Left forelimb (tissue), 1 donor: ENCODE measurements around the gene EPHA3.

Experiments used
- DNase-seq: peaks from one replicate; pipeline ENCODE4 v3.0.0-alpha.2; 2018; ENCODE audit warnings: low spot score

EPHA3 gene

DNA sequence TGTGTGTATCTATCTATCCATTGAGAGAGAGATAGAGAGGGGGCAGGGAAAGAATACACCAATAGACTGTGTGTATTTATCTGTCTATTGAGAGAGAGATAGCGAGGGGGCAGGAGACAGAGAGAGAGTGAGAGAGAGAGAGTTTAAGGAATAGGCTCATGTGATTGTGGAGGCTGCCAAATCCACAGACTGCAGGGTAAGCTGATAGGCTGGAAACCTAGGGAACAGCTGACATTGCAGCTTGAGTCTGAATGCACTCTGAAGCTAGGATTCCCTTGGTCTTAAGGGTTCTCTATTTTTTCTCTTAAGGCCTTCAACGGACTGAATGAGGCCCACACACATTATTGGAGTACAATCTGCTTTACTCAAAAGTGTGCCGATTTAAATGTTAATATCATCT, 255.8 kb downstream of the EPHA3 start:
- no peak for DNase-seq

- DNase-seq: no peak
Measured at GRCh38 chr3:89364314-89364713, 256.9 kb downstream of the EPHA3 start.

- DNase-seq: no peak
Measured at GRCh38 chr3:89367166-89367565, 259.7 kb downstream of the EPHA3 start.

DNA sequence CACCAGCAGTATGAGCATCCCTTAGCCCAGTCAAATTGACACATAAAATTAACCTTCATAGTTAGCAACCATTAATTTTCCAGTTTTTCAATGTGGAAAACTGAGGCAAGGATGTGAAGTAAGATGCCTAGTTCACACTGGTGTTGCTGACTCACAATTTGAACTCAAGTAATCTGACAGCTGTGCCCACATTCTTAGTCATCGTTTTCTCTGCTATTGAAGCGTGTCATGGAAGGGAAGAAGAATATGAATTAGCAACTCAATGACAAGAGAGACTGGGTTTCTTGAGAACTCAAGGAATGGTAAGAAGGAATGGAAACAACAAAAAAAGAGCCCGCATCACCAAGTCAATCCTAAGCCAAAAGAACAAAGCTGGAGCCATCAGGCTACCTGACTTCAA, 261.4 kb downstream of the EPHA3 start:
- DNase-seq: no peak

DNA sequence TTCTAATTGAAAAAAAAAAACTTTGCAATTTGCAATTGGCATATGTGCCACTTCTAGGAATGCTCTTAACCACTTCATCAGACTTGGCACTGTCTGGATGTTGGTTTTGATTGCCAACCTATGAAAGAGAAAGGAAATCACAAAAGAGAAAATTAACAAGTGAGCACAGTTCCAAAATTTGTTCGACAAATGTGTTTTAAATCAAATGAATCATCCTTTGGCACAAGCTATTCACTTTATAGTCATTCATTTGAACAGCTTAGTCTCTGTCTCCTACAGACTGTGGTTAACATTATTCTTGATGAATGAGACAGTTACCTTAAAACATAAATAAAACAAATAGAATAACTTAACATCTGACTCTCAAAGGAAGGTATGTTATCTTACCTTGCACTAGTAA, 265.0 kb downstream of the EPHA3 start:
- no peak for DNase-seq

- DNase-seq: no peak
Measured at GRCh38 chr3:89373434-89373833, 266.0 kb downstream of the EPHA3 start.

DNA sequence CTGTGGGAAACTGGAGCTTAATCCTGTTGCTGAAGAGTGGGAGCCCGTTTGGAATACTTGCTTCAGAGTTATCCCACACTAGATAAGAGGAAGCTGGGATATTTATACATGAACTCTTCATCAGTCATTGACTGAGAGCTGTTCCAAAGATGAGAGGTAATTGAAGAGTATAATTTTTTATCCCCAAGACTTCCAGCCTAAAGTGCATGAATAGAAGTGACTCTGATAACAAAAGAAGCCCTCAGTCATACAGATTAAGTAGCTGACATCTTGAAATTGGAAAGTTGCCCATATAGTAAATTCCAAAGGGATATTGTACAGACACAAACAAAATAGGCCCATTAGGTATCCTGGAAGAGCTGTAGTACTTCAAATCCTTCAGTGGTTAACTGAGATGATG, 268.0 kb downstream of the EPHA3 start:
- DNase-seq: no peak

DNA sequence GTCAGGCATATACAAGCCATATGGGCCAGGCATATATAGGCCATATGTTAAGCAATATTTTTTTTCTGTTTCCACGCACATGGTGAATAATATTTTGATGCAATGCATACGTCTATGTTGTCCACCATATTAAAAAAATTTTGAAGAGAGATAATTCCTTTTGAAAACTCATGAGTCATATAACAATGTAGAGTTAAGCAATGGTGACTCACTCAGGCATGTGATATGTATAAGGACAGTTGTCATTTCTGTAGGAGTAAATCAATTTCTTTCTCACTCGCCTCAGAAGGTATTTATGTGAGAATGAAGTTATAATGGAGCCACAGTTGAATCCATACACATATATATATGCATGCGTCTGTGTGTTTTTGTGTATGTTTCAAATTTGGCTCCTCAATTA, 272.6 kb downstream of the EPHA3 start:
- DNase-seq: no peak

DNA sequence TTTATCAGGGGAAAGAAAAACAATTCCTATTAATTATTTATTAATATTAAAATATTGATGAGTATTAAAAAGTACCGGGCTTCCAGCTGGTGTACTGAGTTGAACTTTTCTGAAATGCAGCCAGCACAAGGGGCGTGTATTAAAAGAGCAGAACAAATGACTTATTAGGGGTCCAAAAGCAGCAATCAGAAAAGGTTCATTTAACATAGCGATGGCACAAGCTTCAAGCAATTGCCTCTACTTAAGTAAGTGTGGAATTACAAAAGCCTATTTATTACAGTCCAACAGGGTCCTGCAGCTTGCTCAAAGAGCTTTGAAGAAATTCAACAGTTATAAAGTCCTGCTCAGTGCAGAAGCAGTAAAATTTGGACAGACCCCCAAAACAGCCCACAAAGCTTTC, 285.6 kb downstream of the EPHA3 start:
- no peak for DNase-seq

DNA sequence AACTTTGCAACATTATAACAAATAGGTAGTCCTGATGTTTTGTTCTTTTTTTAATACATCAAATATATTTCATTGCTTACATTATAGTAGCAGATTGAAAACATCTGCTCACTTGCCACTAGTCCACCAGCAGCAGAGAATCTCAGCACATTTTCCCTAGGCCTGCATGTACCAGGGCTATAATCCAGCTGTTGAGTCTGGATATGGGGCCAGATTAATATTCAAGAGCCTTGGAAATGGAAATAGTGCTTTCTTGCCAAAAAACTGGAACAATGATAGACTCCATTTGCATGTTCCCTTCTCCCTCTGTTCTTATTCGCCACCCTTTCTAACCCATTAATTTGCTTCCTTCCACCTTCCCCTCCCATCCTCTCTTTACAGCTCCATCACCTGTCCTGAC, 288.0 kb downstream of the EPHA3 start:
- DNase-seq: no peak

GRCh38 chr3:89395996-89396395, 288.6 kb downstream of the EPHA3 start:
- DNase-seq: no peak

GRCh38 chr3:89402051-89402450, 294.6 kb downstream of the EPHA3 start:
- DNase-seq: no peak

DNA sequence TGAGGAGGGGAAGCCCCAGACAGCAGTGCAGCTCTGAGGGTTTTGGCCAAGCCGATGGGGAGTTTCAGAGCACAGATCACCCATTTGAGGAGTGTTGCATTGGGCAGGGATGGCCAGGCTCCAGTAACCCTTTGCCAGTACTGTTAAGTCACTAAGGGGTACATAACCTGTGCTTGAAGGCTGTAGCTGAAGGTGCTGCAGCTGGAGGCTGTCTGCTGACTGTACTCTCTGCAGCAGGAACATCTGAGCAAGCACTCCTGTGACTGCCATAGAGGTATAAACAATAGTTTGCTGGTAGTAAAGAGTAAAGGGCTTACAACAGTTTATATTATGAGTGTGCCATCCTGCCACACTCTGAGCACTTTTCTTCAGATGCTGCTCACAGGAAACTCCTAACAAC, 297.8 kb downstream of the EPHA3 start:
- no peak for DNase-seq

DNA sequence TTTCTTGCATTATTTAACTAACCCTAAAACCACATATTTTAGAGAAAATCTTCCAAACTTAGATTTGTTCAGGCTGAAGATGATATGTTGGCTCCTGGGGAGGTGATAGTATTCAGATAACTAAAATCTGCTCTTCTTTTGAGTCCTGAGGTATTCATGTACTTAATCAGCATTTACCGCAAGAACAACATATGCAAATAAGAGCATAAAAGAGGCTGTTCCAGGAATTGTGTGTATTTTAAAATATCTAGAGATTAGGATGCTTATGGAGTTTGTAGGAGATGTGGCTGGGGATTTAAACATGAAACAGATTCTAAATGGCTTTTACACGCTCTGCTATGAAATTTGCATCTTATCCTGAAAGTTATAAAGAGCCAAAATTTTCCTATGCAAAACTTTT, 298.2 kb downstream of the EPHA3 start:
- DNase-seq: no peak

- DNase-seq: no peak
Measured at GRCh38 chr3:89411201-89411600, 303.8 kb downstream of the EPHA3 start.

GRCh38 chr3:89414270-89414669, 306.8 kb downstream of the EPHA3 start:
- no peak for DNase-seq

DNA sequence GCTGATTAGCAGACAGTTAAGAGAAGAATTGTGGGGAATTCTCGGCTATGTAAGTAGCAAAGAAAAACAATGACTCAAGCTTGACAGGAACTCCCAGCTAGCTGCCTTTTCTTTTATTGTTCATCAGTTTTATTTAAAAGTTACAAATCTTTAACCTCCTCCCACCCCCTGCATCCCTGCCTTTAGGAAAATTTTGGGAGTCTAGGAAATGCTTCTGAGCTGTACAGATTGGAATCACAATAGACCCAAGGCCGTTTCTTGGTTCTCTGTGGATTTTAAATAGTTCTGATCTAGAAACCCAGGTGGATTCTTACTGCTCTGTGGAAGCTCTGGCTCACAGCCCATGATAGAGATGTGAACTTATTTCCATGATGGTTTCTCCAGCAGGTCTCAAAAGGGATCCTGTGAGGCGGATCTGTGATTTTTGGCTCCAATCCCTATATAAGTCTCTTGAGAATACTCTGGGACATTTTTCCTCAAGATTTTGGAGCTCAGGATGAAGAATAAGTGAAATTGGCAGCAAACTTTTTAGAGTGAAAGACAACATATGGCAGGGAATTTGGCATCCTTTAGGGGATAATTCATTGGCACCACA, 312.3 kb downstream of the EPHA3 start:
- DNase-seq: no peak

GRCh38 chr3:89426060-89426459, 318.6 kb downstream of the EPHA3 start:
- no peak for DNase-seq

DNA sequence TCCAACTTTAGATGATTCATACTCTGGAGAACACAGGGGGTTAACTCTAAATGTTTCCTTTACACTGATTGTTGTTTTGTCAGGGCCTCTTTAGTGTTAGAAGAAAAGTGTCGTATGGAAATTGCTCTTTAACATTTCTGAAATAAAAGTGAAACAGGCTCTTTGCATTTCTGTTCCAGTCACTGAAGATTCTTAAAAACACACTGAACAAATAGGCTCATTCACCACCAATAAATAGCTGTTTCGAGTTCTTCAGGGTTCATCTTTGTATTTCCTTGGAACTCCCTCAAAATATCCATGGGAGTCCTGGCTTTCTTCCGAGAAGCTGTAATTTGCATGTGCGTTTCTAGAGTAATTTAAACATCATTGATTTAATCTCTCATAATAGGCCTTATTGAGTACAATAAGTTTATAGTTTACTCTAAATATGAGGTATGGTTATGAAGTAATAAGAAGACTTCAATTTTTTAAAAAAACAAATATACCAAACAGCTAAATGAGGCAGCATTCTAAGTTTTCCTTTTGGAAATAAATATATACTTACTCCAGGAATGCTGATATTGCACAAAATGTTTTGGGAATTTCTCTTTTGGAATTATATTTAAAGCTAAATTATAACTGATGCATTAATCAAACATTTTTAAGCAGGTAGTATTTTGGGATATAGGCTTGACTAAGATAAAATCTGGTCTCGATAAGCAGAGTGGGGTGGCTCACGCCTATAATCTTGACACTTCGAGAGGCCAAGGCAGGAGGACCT, 327.4 kb downstream of the EPHA3 start:
- DNase-seq: no peak

DNA sequence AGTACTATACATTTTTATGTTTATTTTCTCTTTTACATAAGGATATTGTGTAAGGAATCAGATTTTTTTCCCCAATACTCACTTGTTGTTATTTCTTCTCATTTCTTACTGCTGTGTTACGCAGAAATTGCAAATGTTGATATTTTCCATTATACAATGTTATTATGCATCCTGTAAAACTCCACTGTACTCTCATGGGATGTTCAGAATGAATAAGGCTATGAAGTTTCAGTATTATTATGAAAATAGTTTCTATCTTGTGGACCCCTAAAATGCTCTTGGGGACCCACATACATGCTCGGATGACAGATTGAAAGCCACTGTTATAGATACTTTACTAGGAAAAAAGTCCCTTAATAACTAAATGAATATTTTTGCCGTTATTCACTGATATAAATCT, 329.4 kb downstream of the EPHA3 start:
- DNase-seq: no peak

DNA sequence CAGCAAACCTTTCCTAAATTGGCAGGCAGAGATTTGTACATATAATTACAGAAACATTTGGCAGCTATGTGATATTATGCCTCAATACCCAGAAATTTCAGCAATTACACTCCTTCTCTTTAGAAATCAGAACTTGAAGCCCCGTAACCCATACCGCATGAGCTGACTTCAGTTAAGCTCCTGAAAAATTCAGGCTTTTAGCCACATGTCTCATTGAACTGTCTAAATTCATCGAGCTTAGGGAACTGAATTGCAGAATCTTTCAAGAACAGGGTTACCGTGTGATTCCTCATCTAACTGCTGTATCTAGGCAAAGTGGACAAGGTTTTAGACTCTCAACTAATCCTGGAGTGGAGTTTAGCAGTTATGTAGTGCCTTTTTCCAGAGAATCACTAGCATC, 333.0 kb downstream of the EPHA3 start:
- no peak for DNase-seq

DNA sequence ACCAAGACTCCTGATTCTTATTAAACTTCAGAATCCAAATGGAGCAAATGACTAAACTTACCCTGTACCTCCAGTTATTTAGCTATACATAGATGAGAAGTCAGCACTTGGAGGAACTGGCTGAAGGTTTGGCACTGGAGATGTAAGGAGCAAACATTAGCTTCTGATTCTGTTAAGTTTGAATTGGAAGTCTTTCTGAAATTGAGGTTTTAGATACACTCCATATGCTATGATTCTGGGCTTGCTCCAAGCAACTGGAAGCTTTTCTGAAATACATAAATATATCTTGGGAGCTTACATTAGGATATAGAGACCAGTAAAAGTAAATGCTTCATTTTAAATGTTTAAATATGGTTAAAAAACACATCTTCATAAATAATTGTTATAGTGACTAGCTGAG, 333.7 kb downstream of the EPHA3 start:
- DNase-seq: no peak

- no peak for DNase-seq
Measured at GRCh38 chr3:89446593-89446992, 339.2 kb downstream of the EPHA3 start.

DNA sequence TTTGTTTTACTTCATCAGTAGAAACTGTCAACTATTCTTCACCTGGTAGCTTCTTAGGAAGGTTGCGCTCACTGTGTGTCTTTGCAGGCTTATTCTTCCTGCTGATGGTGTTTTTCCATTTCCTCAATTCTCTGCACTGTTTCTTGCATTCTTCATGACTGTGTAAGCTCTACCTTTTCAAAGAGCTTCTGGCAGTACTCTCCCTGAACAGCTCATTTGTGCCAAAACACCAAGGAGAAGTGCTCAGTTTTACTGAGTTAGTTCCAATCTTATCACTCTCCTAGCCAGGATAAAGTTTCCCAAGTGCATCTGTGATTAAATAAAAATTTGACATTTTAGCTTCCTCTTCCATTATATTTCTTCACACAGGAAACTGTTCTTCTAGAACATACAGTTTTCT, 339.8 kb downstream of the EPHA3 start:
- DNase-seq: no peak
